H9 (cell line): Measurements from ENCODE around the gene FARP1. TPM values are rescaled to one million over a fixed set of nuclear protein-coding genes. Genes with fewer than 3 reads are reported as not detected.

ENCODE experiments used
- DNase-seq: peaks from one replicate; pipeline ENCODE4 v3.0.0-alpha.2; 2017
- H2AFZ ChIP-seq: one replicate; pipeline ENCODE4 v1.6.1; 2013; ENCODE audit warnings: mild to moderate bottlenecking, low read length, control low read depth, moderate library complexity
- H2AK5ac ChIP-seq: 2 replicates; pipeline ENCODE4 v1.6.1; 2013; ENCODE audit warnings: low read length, control low read depth, mixed read lengths; ENCODE audit not compliant: insufficient read length
- H2BK120ac ChIP-seq: one replicate; pipeline ENCODE4 v1.6.1; 2013; ENCODE audit warnings: low read depth, mild to moderate bottlenecking, low read length, control low read depth, inconsistent platforms; ENCODE audit not compliant: poor library complexity, severe bottlenecking
- H2BK12ac ChIP-seq: 2 replicates; pipeline ENCODE4 v1.6.1; 2013; ENCODE audit warnings: low read length, control low read depth, mixed read lengths, low read depth; ENCODE audit not compliant: insufficient read length
- H2BK15ac ChIP-seq: 2 replicates; pipeline ENCODE4 v1.6.1; 2013; ENCODE audit warnings: low read depth, low read length, control low read depth
- H2BK20ac ChIP-seq: one replicate; pipeline ENCODE4 v1.6.1; 2013; ENCODE audit warnings: low read depth, mild to moderate bottlenecking, low read length, control low read depth, inconsistent platforms; ENCODE audit not compliant: poor library complexity, severe bottlenecking
- H2BK5ac ChIP-seq: 2 replicates; pipeline ENCODE4 v1.6.1; 2013; ENCODE audit warnings: low read length, control low read depth, mixed read lengths; ENCODE audit not compliant: insufficient read length
- H3K14ac ChIP-seq: 2 replicates; pipeline ENCODE4 v1.6.1; 2013; ENCODE audit warnings: low read length, control low read depth; ENCODE audit not compliant: insufficient read depth
- H3K18ac ChIP-seq: 2 replicates; pipeline ENCODE4 v1.6.1; 2013; ENCODE audit warnings: low read depth, mild to moderate bottlenecking, mixed read lengths, low read length, control low read depth; ENCODE audit not compliant: insufficient read length
- H3K23ac ChIP-seq: 2 replicates; pipeline ENCODE4 v1.6.1; 2013; ENCODE audit warnings: low read length, control low read depth, mixed read lengths, low read depth; ENCODE audit not compliant: insufficient read length
- H3K23me2 ChIP-seq: 2 replicates; pipeline ENCODE4 v1.6.1; 2013; ENCODE audit warnings: low read depth, mild to moderate bottlenecking, mixed read lengths, low read length, control low read depth; ENCODE audit not compliant: insufficient read length, poor library complexity, severe bottlenecking
- H3K27ac ChIP-seq: 2 replicates; pipeline ENCODE4 v1.5.1; 2013; ENCODE audit warnings: low read length, control low read depth, mixed read lengths, low read depth; ENCODE audit not compliant: insufficient read length
- H3K27me3 ChIP-seq: 2 replicates; pipeline ENCODE4 v1.6.1; 2013; ENCODE audit warnings: low read length, control low read depth, inconsistent platforms; ENCODE audit not compliant: insufficient read depth
- H3K4ac ChIP-seq: 2 replicates; pipeline ENCODE4 v1.6.1; 2013; ENCODE audit warnings: low read depth, mild to moderate bottlenecking, control low read depth, inconsistent platforms, low read length, moderate library complexity
- H3K4me1 ChIP-seq: 2 replicates; pipeline ENCODE4 v1.6.1; 2013; ENCODE audit warnings: low read length, control low read depth, inconsistent platforms; ENCODE audit not compliant: insufficient read depth
- H3K4me2 ChIP-seq: 2 replicates; pipeline ENCODE4 v1.6.1; 2013; ENCODE audit warnings: low read length, control low read depth, mixed read lengths; ENCODE audit not compliant: insufficient read length, insufficient read depth
- H3K56ac ChIP-seq: 2 replicates; pipeline ENCODE4 v1.6.1; 2013; ENCODE audit warnings: low read depth, mild to moderate bottlenecking, mixed read lengths, low read length, control low read depth; ENCODE audit not compliant: insufficient read length
- H3K79me1 ChIP-seq: 2 replicates; pipeline ENCODE4 v1.6.1; 2013; ENCODE audit warnings: low read depth, mild to moderate bottlenecking, moderate library complexity, low read length, control low read depth, inconsistent platforms; ENCODE audit not compliant: insufficient read depth, poor library complexity, severe bottlenecking
- H3K79me2 ChIP-seq: 2 replicates; pipeline ENCODE4 v1.6.1; 2013; ENCODE audit warnings: low read length, control low read depth, inconsistent platforms; ENCODE audit not compliant: insufficient read depth
- H3K9ac ChIP-seq: 2 replicates; pipeline ENCODE4 v1.6.1; 2013; ENCODE audit warnings: low read length, control low read depth, mixed read lengths; ENCODE audit not compliant: insufficient read length; ENCODE audit errors: extremely low read depth
- H3K9me3 ChIP-seq: one replicate; pipeline ENCODE4 v1.6.1; 2013; ENCODE audit warnings: low read depth, low read length, inconsistent platforms; ENCODE audit not compliant: control insufficient read depth
- H3T11ph ChIP-seq: one replicate; pipeline ENCODE4 v1.6.1; 2013; ENCODE audit warnings: mild to moderate bottlenecking, low read length, control low read depth, inconsistent platforms
- H4K20me1 ChIP-seq: one replicate; pipeline ENCODE4 v1.6.1; 2013; ENCODE audit not compliant: control insufficient read depth, insufficient read length, insufficient read depth
- H4K5ac ChIP-seq: 2 replicates; pipeline ENCODE4 v1.6.1; 2013; ENCODE audit warnings: low read depth, mild to moderate bottlenecking, mixed read lengths, low read length, control low read depth; ENCODE audit not compliant: insufficient read length
- H4K8ac ChIP-seq: replicated peaks from 2 replicates; pipeline ENCODE4 v1.6.1; 2013; ENCODE audit warnings: low read length, control low read depth, mixed read lengths, low read depth; ENCODE audit not compliant: insufficient read length
- H4K91ac ChIP-seq: 2 replicates; pipeline ENCODE4 v1.6.1; 2013; ENCODE audit warnings: low read depth, mild to moderate bottlenecking, moderate library complexity, mixed read lengths, low read length, control low read depth; ENCODE audit not compliant: insufficient read length
- H3K27ac Mint-ChIP-seq, 3 experiments: 2 replicates in 2 of 3; 3 replicates in 1 of 3; pipeline ENCODE4 v1.8.0; 2020 to 2021; ENCODE audit warnings: mixed read lengths in 3 of 3, mild to moderate bottlenecking in 1 of 3, moderate library complexity in 1 of 3
- H3K27me3 Mint-ChIP-seq: 2 replicates; pipeline ENCODE4 v1.8.0; 2021; ENCODE audit warnings: low read depth, mild to moderate bottlenecking, moderate library complexity, mixed read lengths
- H3K36me3 Mint-ChIP-seq, 3 experiments: 2 replicates in 2 of 3; 3 replicates in 1 of 3; pipeline ENCODE4 v1.8.0; 2020 to 2021; ENCODE audit warnings: low read depth in 3 of 3, mixed read lengths in 3 of 3; ENCODE audit not compliant: insufficient read depth in 1 of 3
- H3K4me1 Mint-ChIP-seq, 2 experiments: 2 replicates each; pipeline ENCODE4 v1.8.0; 2020; ENCODE audit warnings: mixed read lengths in 2 of 2
- H3K4me3 Mint-ChIP-seq, 2 experiments: 2 replicates in 1 of 2; 3 replicates in 1 of 2; pipeline ENCODE4 v1.8.0; 2020 to 2021; ENCODE audit warnings: mild to moderate bottlenecking in 2 of 2, mixed read lengths in 2 of 2, moderate library complexity in 1 of 2
- H3K9me3 Mint-ChIP-seq, 2 experiments: 2 replicates in 1 of 2; 3 replicates in 1 of 2; pipeline ENCODE4 v1.8.0; 2020; ENCODE audit warnings: mild to moderate bottlenecking in 2 of 2, mixed read lengths in 2 of 2, moderate library complexity in 1 of 2
- WGBS: extraction: QIAGEN DNeasy Blood & Tissue Kit; methylation state at CpG from one replicate; pipeline ENCODE4 v1.1.7; 2013; ENCODE audit warnings: missing lambda C conversion rate, low lambda C conversion rate, mixed read lengths; ENCODE audit not compliant: insufficient read length; ENCODE audit errors: extremely low coverage; 5-methylcytosine and 5-hydroxymethylcytosine counted together
- total RNA-seq: library from RNA; stranded (reverse); gene quantifications from 2 replicates; pipeline ENCODE4 v1.2.1, GENCODE V29; 2021
- TF ChIP-seq, protein P1 (sequence below): fragments of 200-600 bp; sonication (generic); conservative IDR thresholded peaks from 3 replicates; pipeline ENCODE4 v1.8.0; 2021; ENCODE audit warnings: antibody characterized with exemption, mild to moderate bottlenecking

The FARP1 gene
- total RNA-seq, 1 experiment from 2014 or later = 95.9 TPM

DNA sequence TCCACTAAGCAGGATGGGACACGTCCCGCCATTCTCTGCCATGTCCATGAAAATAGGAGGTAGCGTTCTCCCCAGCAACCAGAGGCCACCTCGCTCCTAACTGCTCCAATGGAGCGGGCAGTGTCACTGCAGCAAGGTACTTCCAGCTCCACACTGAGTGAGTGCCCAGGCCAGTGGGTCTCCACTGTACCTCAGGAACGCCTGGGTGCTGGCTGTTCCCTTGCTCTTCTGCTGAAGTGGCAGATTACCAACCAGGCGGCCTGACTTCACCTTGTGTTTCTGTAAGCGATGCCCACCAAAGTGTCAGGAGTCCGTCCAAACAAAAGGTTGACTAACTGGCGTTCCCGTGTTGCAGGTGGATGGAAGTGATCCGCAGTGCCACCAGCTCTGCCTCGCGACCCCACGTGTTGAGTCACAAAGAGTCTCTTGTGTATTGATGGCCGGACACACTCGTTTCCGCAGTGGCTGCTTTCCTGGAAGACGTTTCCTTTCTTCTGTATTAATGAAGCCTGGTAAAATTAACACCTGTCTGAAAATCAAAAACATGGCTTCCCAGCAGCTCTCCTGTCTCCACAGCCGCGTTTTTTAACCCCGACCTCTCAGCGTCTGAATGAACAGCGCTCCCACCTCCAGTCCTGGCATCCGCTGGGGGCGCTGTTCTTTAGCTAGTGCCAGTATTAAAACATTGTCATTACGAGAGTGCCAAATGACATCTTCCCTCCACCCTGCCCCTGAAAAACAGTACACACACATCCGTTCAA lies 305.2 kb downstream of the FARP1 start:
- whole genome bisulfite sequencing = no CpG with 5 or more reads among the region's 28 CpGs
- peak; percentile 76 for DNase-seq

More for the DNA sequence above, 305.2 kb downstream of the FARP1 start:
- H3K27ac Mint-ChIP-seq = peak overlapping the region in 1 of 3 experiments; percentile 75; a peak in 3 of 7 replicates
- Histone ChIP-seq H2BK12ac (no peak overlapping the region), H3K18ac (no peak overlapping the region), H2AK5ac (no peak overlapping the region), H4K8ac (no peak overlapping the region), H3K56ac (no peak overlapping the region), H3K14ac (no peak overlapping the region), H3T11ph (no peak overlapping the region), H3K9me3 (no peaks in the 10 kb centered on the region), H3K27me3 (no peaks in the 10 kb centered on the region), H4K20me1 (peaks cover 2% of the 10 kb centered on the region), H3K79me2 (no peaks in the 10 kb centered on the region), H3K79me1 (no peaks in the 10 kb centered on the region), H2BK15ac (no peak overlapping the region), H3K9ac (no peak overlapping the region), H3K23ac (no peak overlapping the region), H2BK120ac (no peak overlapping the region), H3K27ac (no peak overlapping the region), H4K91ac (no peak overlapping the region), H3K23me2 (no peaks in the 10 kb centered on the region), H2BK20ac (no peak overlapping the region), H3K4ac (no peak overlapping the region), H4K5ac (no peak overlapping the region), H2AFZ (no peak overlapping the region), H3K4me1 (peaks cover 5% of the 10 kb centered on the region; the same call in 1 of the 2 replicates), H3K4me2 (no peak overlapping the region), H2BK5ac (no peak overlapping the region)
- H3K4me1 Mint-ChIP-seq = peaks cover 33 to 44% of the 10 kb centered on the region in 2 experiments
- TF ChIP-seq, protein P1, sequence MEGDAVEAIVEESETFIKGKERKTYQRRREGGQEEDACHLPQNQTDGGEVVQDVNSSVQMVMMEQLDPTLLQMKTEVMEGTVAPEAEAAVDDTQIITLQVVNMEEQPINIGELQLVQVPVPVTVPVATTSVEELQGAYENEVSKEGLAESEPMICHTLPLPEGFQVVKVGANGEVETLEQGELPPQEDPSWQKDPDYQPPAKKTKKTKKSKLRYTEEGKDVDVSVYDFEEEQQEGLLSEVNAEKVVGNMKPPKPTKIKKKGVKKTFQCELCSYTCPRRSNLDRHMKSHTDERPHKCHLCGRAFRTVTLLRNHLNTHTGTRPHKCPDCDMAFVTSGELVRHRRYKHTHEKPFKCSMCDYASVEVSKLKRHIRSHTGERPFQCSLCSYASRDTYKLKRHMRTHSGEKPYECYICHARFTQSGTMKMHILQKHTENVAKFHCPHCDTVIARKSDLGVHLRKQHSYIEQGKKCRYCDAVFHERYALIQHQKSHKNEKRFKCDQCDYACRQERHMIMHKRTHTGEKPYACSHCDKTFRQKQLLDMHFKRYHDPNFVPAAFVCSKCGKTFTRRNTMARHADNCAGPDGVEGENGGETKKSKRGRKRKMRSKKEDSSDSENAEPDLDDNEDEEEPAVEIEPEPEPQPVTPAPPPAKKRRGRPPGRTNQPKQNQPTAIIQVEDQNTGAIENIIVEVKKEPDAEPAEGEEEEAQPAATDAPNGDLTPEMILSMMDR = peak; percentile 82
- H3K9me3 Mint-ChIP-seq = no peaks in the 10 kb centered on the region
- H3K27me3 Mint-ChIP-seq = peaks cover 2% of the 10 kb centered on the region; the same call in 1 of the 2 replicates
- H3K36me3 Mint-ChIP-seq = peaks cover 20 to 54% (median 46%) of the 10 kb centered on the region in 3 experiments; a peak in 6 of 7 replicates
- H3K4me3 Mint-ChIP-seq = no peak overlapping the region
